OCI-LY3 (cell line): ENCODE data around the gene COG2.

Experiments used
- H2AFZ ChIP-seq: fragments of 200-600, 300-600 bp; shearing (Covaris generic); 2 replicates; pipeline ENCODE4 v1.6.0; 2014; ENCODE audit warnings: antibody characterized with exemption, low read depth, low read length
- H3K27ac ChIP-seq: fragments of 200-600, 300-600 bp; sonication (generic); 2 replicates; pipeline ENCODE4 v1.5.1; 2014; ENCODE audit warnings: mild to moderate bottlenecking, low read length, moderate library complexity, mixed read lengths
- H3K27me3 ChIP-seq: fragments of 200-600, 300-600 bp; sonication (generic); 2 replicates; pipeline ENCODE4 v1.6.1; 2014; ENCODE audit warnings: low read depth, low read length, mixed read lengths
- H3K36me3 ChIP-seq: fragments of 200-600, 300-600 bp; sonication (generic); replicated peaks from 2 replicates; pipeline ENCODE3; 2014; ENCODE audit warnings: low read depth, low read length, mixed read lengths
- H3K4me1 ChIP-seq: fragments of 300-600, 200-600 bp; sonication (generic); 2 replicates; pipeline ENCODE4 v1.6.1; 2014; ENCODE audit warnings: low read length, mixed read lengths
- H3K4me2 ChIP-seq: fragments of 200-600, 300-600 bp; sonication (generic); 2 replicates; pipeline ENCODE4 v1.6.1; 2014; ENCODE audit warnings: low read length, mixed read lengths
- H3K4me3 ChIP-seq: fragments of 300-600, 200-600 bp; sonication (generic); 2 replicates; pipeline ENCODE4 v1.5.1; 2014; ENCODE audit warnings: antibody characterized with exemption, mild to moderate bottlenecking, low read length, moderate library complexity
- H3K79me2 ChIP-seq: fragments of 300-600, 200-600 bp; shearing (Covaris generic); 2 replicates; pipeline ENCODE4 v1.6.1; 2014; ENCODE audit warnings: mild to moderate bottlenecking, low read length, mixed read lengths
- H3K9ac ChIP-seq: fragments of 300-600, 200-600 bp; shearing (Covaris generic); 2 replicates; pipeline ENCODE4 v1.6.0; 2014; ENCODE audit warnings: mild to moderate bottlenecking, low read length, moderate library complexity
- H3K9me3 ChIP-seq: fragments of 200-600, 300-600 bp; shearing (Covaris generic); 2 replicates; pipeline ENCODE4 v1.6.1; 2014; ENCODE audit warnings: low read length, mixed read lengths; ENCODE audit not compliant: insufficient read depth
- H4K20me1 ChIP-seq: fragments of 200-600, 300-600 bp; sonication (generic); 2 replicates; pipeline ENCODE4 v1.6.1; 2016; ENCODE audit warnings: low read length, mixed read lengths; ENCODE audit not compliant: insufficient read depth
- EZH2phosphoT487 ChIP-seq: fragments of 200-600 bp; shearing (Covaris generic); IDR thresholded peaks from 2 replicates; pipeline ENCODE4 v1.6.1; 2018; ENCODE audit warnings: antibody characterized with exemption, mixed run types, low read depth
- TF ChIP-seq, protein P1 (sequence below): fragments of 200-600, 300-600 bp; sonication (generic); IDR thresholded peaks from 2 replicates; pipeline ENCODE4 v1.5.1; 2014; ENCODE audit warnings: antibody characterized with exemption, low read length, low read depth

The COG2 gene

DNA sequence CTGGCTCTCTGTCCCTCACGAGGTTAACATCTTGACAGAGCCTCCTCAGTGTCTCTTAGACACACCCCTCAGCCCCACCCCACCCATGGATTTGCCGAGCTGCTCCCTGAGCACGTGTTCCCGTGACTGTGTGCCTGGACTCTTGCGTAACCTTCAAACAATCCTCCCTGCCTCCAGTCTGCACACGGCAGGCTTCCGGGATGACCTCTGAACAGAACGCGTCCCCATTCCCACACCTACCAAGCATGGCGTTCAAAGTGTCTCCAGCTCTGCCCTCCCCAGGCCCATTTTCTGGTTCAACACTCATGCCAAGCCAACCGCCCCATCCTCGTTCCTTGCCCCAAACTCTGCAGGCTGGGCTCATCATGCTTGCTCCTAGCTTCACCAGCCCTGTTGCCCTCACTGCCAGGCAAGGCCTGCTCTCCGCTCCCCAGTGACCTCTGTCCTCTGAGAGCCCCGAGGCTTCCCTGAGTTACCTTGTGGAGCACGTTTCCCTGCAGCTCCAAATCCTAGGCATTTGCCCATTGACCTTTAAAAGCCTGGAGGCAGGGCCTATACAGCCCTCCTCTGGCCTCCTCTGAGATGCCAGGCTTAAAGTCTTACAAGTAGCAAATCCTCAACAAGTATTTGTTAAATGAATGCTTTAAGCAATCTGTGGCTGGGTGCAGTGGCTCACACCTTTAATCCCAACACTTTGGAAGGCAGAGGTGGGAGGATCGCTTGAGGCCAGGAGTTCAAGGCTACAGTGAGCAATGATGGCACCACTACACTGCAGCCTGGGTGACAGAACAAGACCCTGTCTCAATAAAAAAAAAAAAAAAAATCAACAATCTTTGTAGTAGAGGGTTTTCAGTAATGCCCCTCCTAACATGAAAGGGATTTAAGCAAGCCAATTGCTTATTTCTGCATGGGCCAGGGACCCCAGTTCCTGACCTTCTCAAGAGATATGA, 66.6 kb downstream of the COG2 start:
- Histone ChIP-seq H3K9me3 (no peaks in the 10 kb centered on the region), H3K4me1 (no peaks in the 10 kb centered on the region), H4K20me1 (no peaks in the 10 kb centered on the region), H2AFZ (no peak overlapping the region), H3K36me3 (no peaks in the 10 kb centered on the region), H3K4me2 (no peak overlapping the region), H3K9ac (no peak overlapping the region), H3K27ac (no peak overlapping the region), H3K4me3 (no peak overlapping the region), H3K79me2 (no peaks in the 10 kb centered on the region), H3K27me3 (no peaks in the 10 kb centered on the region)
- TF ChIP-seq EZH2phosphoT487, result no peak
- TF ChIP-seq, protein P1, sequence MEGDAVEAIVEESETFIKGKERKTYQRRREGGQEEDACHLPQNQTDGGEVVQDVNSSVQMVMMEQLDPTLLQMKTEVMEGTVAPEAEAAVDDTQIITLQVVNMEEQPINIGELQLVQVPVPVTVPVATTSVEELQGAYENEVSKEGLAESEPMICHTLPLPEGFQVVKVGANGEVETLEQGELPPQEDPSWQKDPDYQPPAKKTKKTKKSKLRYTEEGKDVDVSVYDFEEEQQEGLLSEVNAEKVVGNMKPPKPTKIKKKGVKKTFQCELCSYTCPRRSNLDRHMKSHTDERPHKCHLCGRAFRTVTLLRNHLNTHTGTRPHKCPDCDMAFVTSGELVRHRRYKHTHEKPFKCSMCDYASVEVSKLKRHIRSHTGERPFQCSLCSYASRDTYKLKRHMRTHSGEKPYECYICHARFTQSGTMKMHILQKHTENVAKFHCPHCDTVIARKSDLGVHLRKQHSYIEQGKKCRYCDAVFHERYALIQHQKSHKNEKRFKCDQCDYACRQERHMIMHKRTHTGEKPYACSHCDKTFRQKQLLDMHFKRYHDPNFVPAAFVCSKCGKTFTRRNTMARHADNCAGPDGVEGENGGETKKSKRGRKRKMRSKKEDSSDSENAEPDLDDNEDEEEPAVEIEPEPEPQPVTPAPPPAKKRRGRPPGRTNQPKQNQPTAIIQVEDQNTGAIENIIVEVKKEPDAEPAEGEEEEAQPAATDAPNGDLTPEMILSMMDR, result no peak

GRCh38 chr1:230709619-230710542, 67.6 kb downstream of the COG2 start:
- TF ChIP-seq, protein P1, result no peak
- TF ChIP-seq EZH2phosphoT487, result no peak
- H3K79me2 ChIP-seq, result no peaks in the 10 kb centered on the region
- H2AFZ ChIP-seq, result no peak overlapping the region
- H3K4me2 ChIP-seq, result no peak overlapping the region
- no peaks in the 10 kb centered on the region for H3K27me3 ChIP-seq
- H3K4me1 ChIP-seq, result no peaks in the 10 kb centered on the region
- no peak overlapping the region for H3K9ac ChIP-seq
- no peaks in the 10 kb centered on the region for H3K36me3 ChIP-seq
- H4K20me1 ChIP-seq, result no peaks in the 10 kb centered on the region
- no peaks in the 10 kb centered on the region for H3K9me3 ChIP-seq
- no peak overlapping the region for H3K27ac ChIP-seq
- H3K4me3 ChIP-seq, result no peak overlapping the region

- Histone ChIP-seq H3K79me2 (no peaks in the 10 kb centered on the region), H3K4me2 (no peak overlapping the region), H3K27ac (no peak overlapping the region), H3K9me3 (no peaks in the 10 kb centered on the region), H2AFZ (no peak overlapping the region), H3K36me3 (no peaks in the 10 kb centered on the region), H3K4me3 (no peak overlapping the region), H3K27me3 (no peaks in the 10 kb centered on the region), H3K9ac (no peak overlapping the region), H4K20me1 (no peaks in the 10 kb centered on the region), H3K4me1 (no peaks in the 10 kb centered on the region)
- no peak for TF ChIP-seq EZH2phosphoT487
- TF ChIP-seq, protein P1, result no peak
Measured at GRCh38 chr1:230710543-230710904, 68.2 kb downstream of the COG2 start.

DNA sequence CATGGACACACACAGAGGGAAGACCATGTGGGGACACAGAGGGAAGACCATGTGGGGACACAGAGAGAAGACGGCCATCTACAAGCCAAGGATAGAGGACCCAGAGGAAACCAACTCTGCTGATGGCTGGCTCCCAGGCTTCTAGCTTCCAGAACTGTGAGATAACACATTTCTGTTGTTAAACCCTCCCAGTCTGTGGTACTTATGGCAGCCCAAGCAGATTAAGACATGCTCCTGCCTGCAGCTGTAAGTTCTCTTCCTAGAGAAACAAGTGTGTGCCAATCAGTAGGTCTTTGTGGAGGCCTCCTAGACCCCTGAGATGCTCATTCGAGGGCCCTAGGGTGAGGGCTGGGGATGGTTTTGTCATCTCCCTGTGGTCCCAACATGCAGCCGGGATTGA, 69.0 kb downstream of the COG2 start:
- Histone ChIP-seq H3K27ac (no peak overlapping the region), H2AFZ (no peak overlapping the region), H3K36me3 (no peaks in the 10 kb centered on the region), H3K4me1 (no peaks in the 10 kb centered on the region), H3K79me2 (no peaks in the 10 kb centered on the region), H3K4me2 (no peak overlapping the region), H3K9me3 (no peaks in the 10 kb centered on the region), H4K20me1 (no peaks in the 10 kb centered on the region), H3K4me3 (no peak overlapping the region), H3K27me3 (no peaks in the 10 kb centered on the region), H3K9ac (no peak overlapping the region)
- TF ChIP-seq, protein P1, result no peak
- TF ChIP-seq EZH2phosphoT487, result no peak
